ENCODE measurements around the gene ITM2A. TPM values are rescaled to one million over a fixed set of nuclear protein-coding genes. Genes with fewer than 3 reads are reported as not detected.

The ITM2A gene
- total RNA-seq, 4 donors from 2014 or later: 18.6 to 26.9 (median 24.1) TPM

DNA sequence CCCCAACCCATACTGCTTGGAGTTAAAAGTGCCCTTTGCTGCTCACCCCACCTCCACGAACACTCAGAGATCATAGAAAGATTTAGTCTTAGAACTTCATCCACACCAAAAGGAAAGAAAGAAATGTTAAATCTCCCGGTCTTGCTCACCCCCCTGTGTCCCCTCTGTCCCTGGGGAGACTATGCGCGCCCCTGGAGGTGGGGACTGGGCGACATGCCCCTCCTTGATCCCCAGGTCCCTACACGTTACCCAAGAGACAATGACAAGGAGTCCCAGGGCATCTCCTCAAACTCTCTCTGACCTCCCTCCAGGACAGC lies 620 bp downstream of the ITM2A start:
- no peak for TF ChIP-seq POLR2A (IDR thresholded peaks at IDR 0.05)
- TF ChIP-seq, protein P1, sequence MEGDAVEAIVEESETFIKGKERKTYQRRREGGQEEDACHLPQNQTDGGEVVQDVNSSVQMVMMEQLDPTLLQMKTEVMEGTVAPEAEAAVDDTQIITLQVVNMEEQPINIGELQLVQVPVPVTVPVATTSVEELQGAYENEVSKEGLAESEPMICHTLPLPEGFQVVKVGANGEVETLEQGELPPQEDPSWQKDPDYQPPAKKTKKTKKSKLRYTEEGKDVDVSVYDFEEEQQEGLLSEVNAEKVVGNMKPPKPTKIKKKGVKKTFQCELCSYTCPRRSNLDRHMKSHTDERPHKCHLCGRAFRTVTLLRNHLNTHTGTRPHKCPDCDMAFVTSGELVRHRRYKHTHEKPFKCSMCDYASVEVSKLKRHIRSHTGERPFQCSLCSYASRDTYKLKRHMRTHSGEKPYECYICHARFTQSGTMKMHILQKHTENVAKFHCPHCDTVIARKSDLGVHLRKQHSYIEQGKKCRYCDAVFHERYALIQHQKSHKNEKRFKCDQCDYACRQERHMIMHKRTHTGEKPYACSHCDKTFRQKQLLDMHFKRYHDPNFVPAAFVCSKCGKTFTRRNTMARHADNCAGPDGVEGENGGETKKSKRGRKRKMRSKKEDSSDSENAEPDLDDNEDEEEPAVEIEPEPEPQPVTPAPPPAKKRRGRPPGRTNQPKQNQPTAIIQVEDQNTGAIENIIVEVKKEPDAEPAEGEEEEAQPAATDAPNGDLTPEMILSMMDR (IDR thresholded peaks at IDR 0.05 in 4 of 5, conservative IDR thresholded peaks at IDR 0.05 in 1 of 5): no peak
- H3K36me3 ChIP-seq: no peaks in the 10 kb centered on the region
- H3K27ac ChIP-seq: peak overlapping the region; percentile 44 to 69 (median 66)
- ATAC-seq (no peak), DNase-seq (no peak)
- no peaks in the 10 kb centered on the region for H3K4me1 ChIP-seq
- peak overlapping the region; percentile 34 to 52 (median 40) for H3K4me3 ChIP-seq
- H3K27me3 ChIP-seq: peaks cover 0 to 4% (median 0%) of the 10 kb centered on the region in 3 donors
- in situ Hi-C loops (cut with MboI; ENCODE audit: low sequenced_read_pairs in 4 of 4) (no loop called here), intact Hi-C loops (cut with DNase I; ENCODE audit: low total_unique reads) (no loop called here)
- no peaks in the 10 kb centered on the region for H3K9me3 ChIP-seq

DNA sequence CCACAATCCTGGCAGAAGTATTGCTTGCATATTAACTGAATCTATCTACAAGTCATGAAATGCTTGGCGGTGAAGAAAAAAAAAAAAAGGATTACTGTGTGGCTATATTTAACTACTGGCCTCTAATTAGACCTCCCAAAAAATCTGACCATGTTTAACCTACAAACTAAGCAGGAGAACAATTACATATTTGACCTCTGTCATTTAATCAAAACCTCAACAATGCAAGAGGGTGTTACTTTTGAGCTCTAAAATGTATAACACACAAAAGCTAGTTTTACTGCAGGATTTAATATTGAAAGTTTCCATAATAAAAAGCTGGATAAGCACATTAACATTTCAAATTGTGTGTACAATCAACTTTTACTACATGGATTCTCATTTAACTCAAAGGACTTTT lies 1.5 kb downstream of the ITM2A start:
- no peak for ATAC-seq
- Histone ChIP-seq H3K27ac (no peak overlapping the region), H3K4me3 (peak overlapping the region; percentile 14 to 52 (median 40)), H3K9me3 (no peaks in the 10 kb centered on the region), H3K4me1 (no peaks in the 10 kb centered on the region), H3K27me3 (peaks cover 0 to 4% (median 0%) of the 10 kb centered on the region in 3 donors), H3K36me3 (no peaks in the 10 kb centered on the region)
- intact Hi-C loops (cut with DNase I; ENCODE audit: low total_unique reads): no loop called here
- no peak for DNase-seq
- no peak for TF ChIP-seq POLR2A (IDR thresholded peaks at IDR 0.05)
- TF ChIP-seq, protein P1 (IDR thresholded peaks at IDR 0.05 in 4 of 5, conservative IDR thresholded peaks at IDR 0.05 in 1 of 5): no peak
- in situ Hi-C loops (cut with MboI; ENCODE audit: low sequenced_read_pairs in 4 of 4): no loop called here

DNA sequence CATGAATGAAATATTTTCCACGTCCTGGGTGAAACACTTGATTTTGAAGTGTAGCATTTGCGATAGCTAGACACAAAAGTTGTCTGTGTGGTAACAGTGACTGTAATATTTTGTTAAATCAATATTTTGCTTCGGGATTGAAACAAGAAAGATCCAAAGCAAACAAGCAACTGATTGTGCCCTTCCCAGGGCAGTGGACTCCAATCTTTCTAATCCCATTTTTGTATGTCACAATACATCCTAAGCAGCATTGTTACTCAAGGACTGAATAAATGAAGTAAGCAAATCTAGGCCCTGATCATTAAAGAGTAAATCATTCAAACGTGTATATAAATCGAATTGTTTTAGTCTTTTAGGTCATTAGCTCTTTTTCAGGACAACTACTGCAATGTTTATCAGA lies 2.8 kb downstream of the ITM2A start:
- Histone ChIP-seq H3K4me1 (no peaks in the 10 kb centered on the region), H3K4me3 (no peak overlapping the region), H3K9me3 (no peaks in the 10 kb centered on the region), H3K27me3 (peaks cover 0 to 4% (median 0%) of the 10 kb centered on the region in 3 donors), H3K36me3 (no peaks in the 10 kb centered on the region), H3K27ac (no peak overlapping the region)
- ATAC-seq: no peak
- TF ChIP-seq, protein P1 (IDR thresholded peaks at IDR 0.05 in 4 of 5, conservative IDR thresholded peaks at IDR 0.05 in 1 of 5): no peak
- no peak for TF ChIP-seq POLR2A (IDR thresholded peaks at IDR 0.05)
- in situ Hi-C loops (cut with MboI; ENCODE audit: low sequenced_read_pairs in 4 of 4) (no loop called here), intact Hi-C loops (cut with DNase I; ENCODE audit: low total_unique reads) (no loop called here)
- DNase-seq: no peak

DNA sequence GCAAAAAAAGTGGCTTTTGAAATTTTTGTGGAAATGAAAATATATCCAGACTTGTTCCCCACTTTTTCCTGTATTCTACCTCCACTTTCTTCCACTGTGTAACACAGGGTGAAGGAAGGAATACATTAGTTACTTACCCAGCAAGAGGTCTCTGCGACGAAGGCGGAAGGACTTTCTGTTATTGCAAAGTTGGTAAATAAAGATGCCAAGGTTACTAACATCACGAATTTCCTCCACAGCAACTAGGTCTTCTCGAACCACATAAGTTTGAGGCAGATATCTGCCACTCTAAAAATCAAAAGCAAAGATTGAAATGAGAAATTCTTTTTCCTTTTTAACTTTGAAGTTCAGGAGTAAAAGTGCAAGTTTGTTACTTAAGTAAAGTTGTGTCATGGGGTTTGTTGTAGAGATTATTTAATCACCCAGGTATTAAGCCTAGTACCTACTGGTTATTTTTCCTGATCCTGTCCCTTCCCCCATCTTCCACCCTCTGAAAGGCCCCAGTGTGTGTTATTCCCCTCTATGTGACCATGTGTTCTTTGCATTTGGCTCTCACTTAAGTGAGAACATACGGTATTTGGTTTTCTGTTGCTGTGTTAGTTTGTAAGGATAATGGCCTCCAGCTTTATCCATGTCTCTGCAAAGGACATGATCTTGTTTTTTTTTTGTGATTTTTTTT lies 5.8 kb downstream of the ITM2A start:
- intact Hi-C loops (cut with DNase I; ENCODE audit: low total_unique reads): no loop called here
- TF ChIP-seq POLR2A (IDR thresholded peaks at IDR 0.05): no peak
- TF ChIP-seq, protein P1 (IDR thresholded peaks at IDR 0.05 in 4 of 5, conservative IDR thresholded peaks at IDR 0.05 in 1 of 5): no peak
- Histone ChIP-seq H3K27ac (no peak overlapping the region), H3K9me3 (no peaks in the 10 kb centered on the region), H3K36me3 (no peaks in the 10 kb centered on the region), H3K4me1 (no peaks in the 10 kb centered on the region), H3K27me3 (no peaks in the 10 kb centered on the region), H3K4me3 (no peak overlapping the region)
- no peak for DNase-seq
- in situ Hi-C loops (cut with MboI; ENCODE audit: low sequenced_read_pairs in 4 of 4): no loop called here
- ATAC-seq: no peak

Data from gastrocnemius medialis (tissue), 4 donors.